Fibroblast of pulmonary artery (primary cell): Measurements from ENCODE around the gene PLK5.

Source experiments
- DNase-seq: peaks from one replicate; pipeline ENCODE4 v3.0.0-alpha.2; 2010; ENCODE audit warnings: low read depth
- H3K4me3 ChIP-seq: replicated peaks from 2 replicates; pipeline ENCODE4 v1.5.1; 2011; ENCODE audit warnings: low read depth, mild to moderate bottlenecking, control low read depth, low read length, moderate library complexity
- CTCF ChIP-seq: IDR thresholded peaks from 2 replicates; pipeline ENCODE4 v1.5.1; 2011; ENCODE audit warnings: mild to moderate bottlenecking, control low read depth, low read length, inconsistent platforms; ENCODE audit errors: missing control alignments

The PLK5 gene

GRCh38 chr19:1501200-1501595 is 22.7 kb upstream of the PLK5 start:
- TF ChIP-seq CTCF: no peak
- no peak overlapping the region for H3K4me3 ChIP-seq
- DNase-seq: no peak

- TF ChIP-seq CTCF: no peak
- no peak overlapping the region for H3K4me3 ChIP-seq
- no peak for DNase-seq
Measured at GRCh38 chr19:1502433-1503088, 21.3 kb upstream of the PLK5 start.

- peak; percentile 31 for DNase-seq
- peak; percentile 56 for TF ChIP-seq CTCF
- no peak overlapping the region for H3K4me3 ChIP-seq
Measured at GRCh38 chr19:1503089-1503924, 20.6 kb upstream of the PLK5 start.

GRCh38 chr19:1503925-1504773 is 19.7 kb upstream of the PLK5 start:
- no peak overlapping the region for H3K4me3 ChIP-seq
- TF ChIP-seq CTCF: no peak
- DNase-seq: no peak

GRCh38 chr19:1505012-1505411 is 18.9 kb upstream of the PLK5 start:
- no peak overlapping the region for H3K4me3 ChIP-seq
- no peak for TF ChIP-seq CTCF
- no peak for DNase-seq

- no peak for TF ChIP-seq CTCF
- H3K4me3 ChIP-seq: no peak overlapping the region
- DNase-seq: no peak
Measured at GRCh38 chr19:1505991-1506881, 17.6 kb upstream of the PLK5 start.
